GM12873 (cell line): Measurements from ENCODE around the gene NVL.

Experiments
- CTCF ChIP-seq: IDR thresholded peaks from 2 replicates; pipeline ENCODE4 v1.5.1; 2012; ENCODE audit warnings: low read depth, mild to moderate bottlenecking, moderate library complexity, low read length, control low read depth; ENCODE audit not compliant: insufficient read depth; ENCODE audit errors: missing control alignments

NVL gene

GRCh38 chr1:224192082-224192788, 137.7 kb downstream of the NVL start:
- TF ChIP-seq CTCF: no peak

GRCh38 chr1:224189561-224189960, 140.4 kb downstream of the NVL start:
- no peak for TF ChIP-seq CTCF

- TF ChIP-seq CTCF: no peak
Observed at GRCh38 chr1:224188286-224188685, 141.7 kb downstream of the NVL start.

GRCh38 chr1:224185208-224185607, 144.8 kb downstream of the NVL start:
- no peak for TF ChIP-seq CTCF

- TF ChIP-seq CTCF: peak; percentile 6
Observed at GRCh38 chr1:224183591-224184312, 146.2 kb downstream of the NVL start.

- no peak for TF ChIP-seq CTCF
Observed at GRCh38 chr1:224182866-224183590, 146.9 kb downstream of the NVL start, which contains the start of gene DEGS1. Gene DEGS1, plus strand, starts transcription at chr1:224183240. Its CDS starts 97 bp downstream, at chr1:224183337.
